AG20443 (cell line): ENCODE data around the gene USP53.
"Not testable (repeated sequence)": the region's sequence is repeated elsewhere in the genome, so short reads cannot be mapped to it uniquely, and the experiment has no call there.

Experiments
- DNase-seq: peaks from one replicate; pipeline ENCODE4 v3.0.0; 2012; ENCODE audit warnings: low spot score, mixed read lengths

Gene USP53

GRCh38 chr4:119212234-119212963 lies at the start of gene USP53:
Gene USP53 (plus strand): TSS chr4:119212713. CDS start chr4:119239760, 27,047 bp downstream.
- peak; percentile 95 for DNase-seq

- DNase-seq, result no peak
Measured at GRCh38 chr4:119165767-119166166, 46.7 kb upstream of the USP53 start.

- DNase-seq, result no peak
Measured at GRCh38 chr4:119170195-119170594, 42.3 kb upstream of the USP53 start.

- no peak for DNase-seq
Measured at GRCh38 chr4:119172223-119172622, 40.3 kb upstream of the USP53 start.

- not testable (repeated sequence) for DNase-seq
Measured at GRCh38 chr4:119173729-119174361, 38.7 kb upstream of the USP53 start.

GRCh38 chr4:119179011-119179410 lies 33.5 kb upstream of the USP53 start:
- no peak for DNase-seq

GRCh38 chr4:119184128-119184527 lies 28.4 kb upstream of the USP53 start:
- no peak for DNase-seq

- peak; percentile 33 for DNase-seq
Measured at GRCh38 chr4:119189638-119190037, 22.9 kb upstream of the USP53 start.

GRCh38 chr4:119190354-119190753 lies 22.2 kb upstream of the USP53 start:
- DNase-seq, result no peak

- no peak for DNase-seq
Measured at GRCh38 chr4:119191505-119191904, 21.0 kb upstream of the USP53 start.

- no peak for DNase-seq
Measured at GRCh38 chr4:119197772-119198212, 14.7 kb upstream of the USP53 start.

GRCh38 chr4:119204916-119205315 lies 7.6 kb upstream of the USP53 start:
- no peak for DNase-seq

- DNase-seq, result no peak
Measured at GRCh38 chr4:119205690-119206089, 6.8 kb upstream of the USP53 start.

- no peak for DNase-seq
Measured at GRCh38 chr4:119206178-119206577, 6.3 kb upstream of the USP53 start.

- DNase-seq, result peak; percentile 33
Measured at GRCh38 chr4:119207051-119207450, 5.5 kb upstream of the USP53 start.

GRCh38 chr4:119209077-119209476 lies 3.4 kb upstream of the USP53 start:
- peak; percentile 79 for DNase-seq

- no peak for DNase-seq
Measured at GRCh38 chr4:119209586-119209985, 2.9 kb upstream of the USP53 start.

GRCh38 chr4:119210775-119211174 lies 1.7 kb upstream of the USP53 start:
- no peak for DNase-seq

GRCh38 chr4:119211867-119212233 lies 663 bp upstream of the USP53 start:
- peak; percentile 7 for DNase-seq

- peak; percentile 92 for DNase-seq
Measured at GRCh38 chr4:119212964-119213606, 572 bp downstream of the USP53 start.

GRCh38 chr4:119218093-119218492 lies 5.6 kb downstream of the USP53 start:
- DNase-seq, result no peak

GRCh38 chr4:119221412-119221811 lies 8.9 kb downstream of the USP53 start:
- DNase-seq, result no peak

GRCh38 chr4:119227690-119228089 lies 15.2 kb downstream of the USP53 start:
- DNase-seq, result no peak
